ENCODE data around the gene CTTNBP2.

Gene CTTNBP2

DNA sequence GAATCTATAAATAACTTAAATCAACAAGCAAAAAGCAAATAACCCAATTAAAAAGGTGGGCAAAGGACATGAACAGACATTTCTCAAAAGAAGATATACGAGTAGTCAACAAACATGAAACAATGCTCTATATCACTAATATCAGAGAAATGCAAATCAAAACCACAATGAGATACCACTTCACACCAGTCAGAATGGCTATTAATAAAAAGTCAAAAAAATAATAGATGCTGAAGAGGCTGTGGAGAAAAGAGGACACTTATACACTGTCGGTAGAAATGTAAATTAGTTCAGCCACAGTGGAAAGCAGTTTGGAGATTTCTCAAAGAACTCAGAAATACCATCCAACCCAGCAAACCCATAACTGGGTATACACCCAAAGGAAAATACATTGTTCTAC, 70.6 kb downstream of the CTTNBP2 start:
- no peak overlapping the region for H3K27ac Mint-ChIP-seq
- H3K4me1 Mint-ChIP-seq (ENCODE audit: low read depth), result peaks cover 18% of the 10 kb centered on the region
- no peaks in the 10 kb centered on the region for H3K9me3 Mint-ChIP-seq
- intact Hi-C loops (cut with micrococcal nuclease), result loop anchor here (5.0 kb wide), 1 partner anchor 50 kb away; no protein-coding TSS in a partner anchor
- peaks cover 2% of the 10 kb centered on the region for H3K27me3 Mint-ChIP-seq
- H3K36me3 Mint-ChIP-seq (ENCODE audit: low read depth), result peaks cover 47% of the 10 kb centered on the region
- H3K4me3 Mint-ChIP-seq, result no peak overlapping the region

DNA sequence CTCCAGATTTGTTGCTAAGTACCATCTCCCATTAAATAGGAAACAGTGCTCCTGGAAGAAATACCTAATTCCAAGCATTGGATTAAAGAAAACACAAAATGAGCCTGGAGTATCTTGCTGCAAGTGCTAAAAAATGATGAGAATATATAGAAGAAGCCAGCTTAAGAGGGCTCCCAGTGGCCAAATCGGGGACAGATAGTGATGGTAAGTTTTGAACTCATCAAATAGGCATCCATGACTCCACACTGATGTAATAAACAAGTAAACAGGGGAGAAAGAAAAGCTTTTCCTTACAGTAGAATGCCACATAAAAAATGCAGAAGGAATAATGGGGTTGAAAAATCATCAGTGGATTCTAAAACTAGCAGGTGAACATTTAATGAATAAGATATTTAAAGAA, 72.4 kb downstream of the CTTNBP2 start:
- Mint-ChIP-seq H3K36me3 (ENCODE audit: low read depth) (peaks cover 41% of the 10 kb centered on the region), H3K9me3 (no peaks in the 10 kb centered on the region)

GRCh38 chr7:117800406-117800805, 72.8 kb downstream of the CTTNBP2 start:
- Mint-ChIP-seq H3K9me3 (no peaks in the 10 kb centered on the region), H3K27ac (no peak overlapping the region), H3K4me3 (no peak overlapping the region), H3K4me1 (ENCODE audit: low read depth) (peaks cover 26% of the 10 kb centered on the region), H3K36me3 (ENCODE audit: low read depth) (peaks cover 40% of the 10 kb centered on the region), H3K27me3 (peaks cover 4% of the 10 kb centered on the region)
- intact Hi-C loops (cut with micrococcal nuclease), result loop anchor here (5.0 kb wide), 1 partner anchor 48 kb away; no protein-coding TSS in a partner anchor

More for the DNA sequence above, 72.4 kb downstream of the CTTNBP2 start:
- Mint-ChIP-seq H3K27ac (peak overlapping the region; percentile 8), H3K27me3 (peaks cover 4% of the 10 kb centered on the region), H3K4me3 (no peak overlapping the region), H3K4me1 (ENCODE audit: low read depth) (peaks cover 25% of the 10 kb centered on the region)
- intact Hi-C loops (cut with micrococcal nuclease), result loop anchor here (5.0 kb wide), 1 partner anchor 49 kb away; no protein-coding TSS in a partner anchor

- H3K27me3 Mint-ChIP-seq, result peaks cover 2% of the 10 kb centered on the region
- peaks cover 48% of the 10 kb centered on the region for H3K4me1 Mint-ChIP-seq (ENCODE audit: low read depth)
- intact Hi-C loops (cut with micrococcal nuclease), result no loop called here
- peaks cover 30% of the 10 kb centered on the region for H3K36me3 Mint-ChIP-seq (ENCODE audit: low read depth)
- no peak overlapping the region for H3K4me3 Mint-ChIP-seq
- H3K9me3 Mint-ChIP-seq, result no peaks in the 10 kb centered on the region
- H3K27ac Mint-ChIP-seq, result no peak overlapping the region
Observed at GRCh38 chr7:117796889-117797288, 76.4 kb downstream of the CTTNBP2 start.

DNA sequence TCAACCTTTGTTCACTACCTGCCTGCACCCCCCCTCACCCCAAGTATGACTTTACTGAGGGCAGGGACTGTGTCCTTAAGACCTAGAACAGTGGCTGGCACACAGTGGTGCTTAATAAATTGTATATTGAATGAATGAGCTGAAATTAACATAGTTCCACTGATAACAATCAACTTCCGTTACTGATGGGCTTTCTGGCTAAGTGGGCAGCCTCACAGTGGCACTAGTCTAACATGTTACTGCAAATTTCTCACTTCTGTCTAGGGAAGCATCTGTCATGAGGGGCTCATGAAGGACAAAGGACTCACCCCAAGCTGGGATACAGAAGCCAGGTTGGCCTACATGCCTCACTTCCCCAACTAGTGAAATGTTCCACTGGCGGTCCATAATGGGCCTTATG, 79.3 kb downstream of the CTTNBP2 start:
- Mint-ChIP-seq H3K4me3 (no peak overlapping the region), H3K27me3 (peaks cover 2% of the 10 kb centered on the region), H3K4me1 (ENCODE audit: low read depth) (peaks cover 62% of the 10 kb centered on the region), H3K27ac (peak overlapping the region; percentile 93), H3K36me3 (ENCODE audit: low read depth) (peaks cover 55% of the 10 kb centered on the region), H3K9me3 (peaks cover 17% of the 10 kb centered on the region)
- intact Hi-C loops (cut with micrococcal nuclease), result loop anchor here (2.0 to 5.0 kb wide), 3 partner anchors 15 to 78 kb away; partner anchors contain the start of gene CTTNBP2

DNA sequence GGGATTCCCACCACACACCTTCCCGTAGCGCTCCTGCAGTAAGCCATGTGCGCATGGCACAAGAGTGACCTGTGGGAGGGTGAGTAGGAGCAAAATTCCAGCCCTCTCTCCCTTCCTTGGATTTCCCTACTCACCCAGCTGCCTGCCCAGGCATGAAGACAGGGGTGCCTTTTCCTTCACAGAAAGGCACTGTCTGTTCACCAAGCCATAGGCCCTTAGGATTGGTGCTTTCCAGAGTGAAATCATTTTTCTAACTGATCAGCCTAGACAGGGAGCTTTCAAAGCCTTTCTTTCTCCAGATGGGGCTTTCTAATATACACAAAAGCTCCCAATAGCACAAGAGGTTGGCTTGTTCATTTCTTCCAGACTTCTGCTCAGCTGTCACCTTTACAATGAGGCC, 79.7 kb downstream of the CTTNBP2 start:
- Mint-ChIP-seq H3K27me3 (peaks cover 2% of the 10 kb centered on the region), H3K4me1 (ENCODE audit: low read depth) (peaks cover 64% of the 10 kb centered on the region), H3K9me3 (peaks cover 17% of the 10 kb centered on the region), H3K36me3 (ENCODE audit: low read depth) (peaks cover 59% of the 10 kb centered on the region), H3K4me3 (no peak overlapping the region), H3K27ac (peak overlapping the region; percentile 93)
- intact Hi-C loops (cut with micrococcal nuclease), result loop anchor here (5.0 kb wide), 2 partner anchors 66 to 79 kb away; partner anchors contain the start of gene CTTNBP2

DNA sequence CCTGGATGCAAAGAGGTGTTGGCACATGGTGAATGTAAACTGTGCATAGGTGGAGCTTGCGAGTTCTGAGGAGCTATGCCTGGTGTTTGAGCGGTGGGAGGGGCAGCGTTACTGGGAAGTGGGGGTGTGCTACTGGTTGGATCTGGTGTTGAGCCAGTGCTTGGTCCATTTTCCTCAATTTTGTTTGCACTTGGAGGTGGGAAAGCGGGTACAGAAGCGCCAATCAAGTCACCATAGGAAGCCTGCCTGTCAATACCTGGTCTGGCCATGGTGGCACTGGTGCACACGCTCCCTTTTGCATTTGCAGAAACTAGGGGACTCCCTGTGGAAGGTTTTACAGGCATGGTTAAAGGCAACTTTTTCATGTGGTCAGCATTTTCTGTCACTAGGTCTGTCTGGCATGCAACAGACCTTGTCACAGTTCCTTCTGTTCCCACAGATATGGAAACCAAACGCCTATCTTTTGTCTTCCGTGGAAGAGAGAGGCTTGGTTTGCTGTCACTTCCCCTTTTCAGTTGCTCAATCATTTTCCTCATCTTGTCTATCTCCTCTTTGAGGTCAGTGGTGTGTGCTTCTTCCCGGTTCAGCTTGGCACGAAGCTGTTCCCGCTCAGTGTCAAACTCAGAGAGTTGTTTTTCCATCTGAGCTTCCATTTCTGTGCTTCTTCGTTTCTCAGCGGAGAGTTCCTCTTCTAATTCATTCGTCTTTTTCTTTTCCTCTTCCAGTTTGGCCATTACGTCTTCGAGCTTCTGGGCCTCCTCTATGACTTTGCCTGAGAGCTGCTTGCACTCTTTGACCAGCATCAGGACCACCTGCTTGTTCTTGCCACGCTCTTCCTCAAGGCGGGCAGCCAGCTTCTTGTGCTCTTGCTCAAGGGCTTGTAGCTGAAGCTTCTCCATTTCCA, 81.1 kb downstream of the CTTNBP2 start:
- intact Hi-C loops (cut with micrococcal nuclease), result loop anchor here (1.0 to 5.0 kb wide), 3 partner anchors 19 to 80 kb away; partner anchors contain the start of gene CTTNBP2
- H3K4me3 Mint-ChIP-seq, result peak overlapping the region; percentile 67
- H3K9me3 Mint-ChIP-seq, result peaks cover 21% of the 10 kb centered on the region
- H3K27me3 Mint-ChIP-seq, result no peaks in the 10 kb centered on the region
- peak overlapping the region; percentile 93 for H3K27ac Mint-ChIP-seq
- H3K4me1 Mint-ChIP-seq (ENCODE audit: low read depth), result peaks cover 64% of the 10 kb centered on the region
- H3K36me3 Mint-ChIP-seq (ENCODE audit: low read depth), result peaks cover 67% of the 10 kb centered on the region

DNA sequence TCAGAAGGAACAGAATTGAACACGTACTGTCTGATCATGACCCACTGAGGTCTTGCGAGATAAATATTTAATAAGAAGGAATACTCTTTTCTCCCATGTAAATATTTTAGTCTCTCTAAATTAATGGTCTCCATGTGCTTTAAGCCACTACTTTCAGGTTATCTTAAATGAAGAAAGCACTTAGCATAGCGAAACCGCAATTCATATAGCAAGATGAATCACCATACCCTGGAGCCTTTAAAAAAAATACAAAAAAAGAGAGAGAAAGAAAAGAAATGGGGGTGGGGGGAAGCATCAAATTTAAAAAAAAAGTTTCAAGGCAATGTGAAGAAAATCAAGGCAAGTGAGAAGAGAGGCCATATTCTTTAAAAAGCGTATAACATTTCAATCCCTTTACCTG, 82.5 kb downstream of the CTTNBP2 start:
- Mint-ChIP-seq H3K27me3 (no peaks in the 10 kb centered on the region), H3K36me3 (ENCODE audit: low read depth) (peaks cover 69% of the 10 kb centered on the region), H3K27ac (peak overlapping the region; percentile 93), H3K9me3 (peaks cover 26% of the 10 kb centered on the region), H3K4me1 (ENCODE audit: low read depth) (peaks cover 57% of the 10 kb centered on the region), H3K4me3 (peak overlapping the region; percentile 18)
- intact Hi-C loops (cut with micrococcal nuclease), result loop anchor here (5.0 kb wide), 2 partner anchors 63 to 82 kb away; partner anchors contain the start of gene CTTNBP2

DNA sequence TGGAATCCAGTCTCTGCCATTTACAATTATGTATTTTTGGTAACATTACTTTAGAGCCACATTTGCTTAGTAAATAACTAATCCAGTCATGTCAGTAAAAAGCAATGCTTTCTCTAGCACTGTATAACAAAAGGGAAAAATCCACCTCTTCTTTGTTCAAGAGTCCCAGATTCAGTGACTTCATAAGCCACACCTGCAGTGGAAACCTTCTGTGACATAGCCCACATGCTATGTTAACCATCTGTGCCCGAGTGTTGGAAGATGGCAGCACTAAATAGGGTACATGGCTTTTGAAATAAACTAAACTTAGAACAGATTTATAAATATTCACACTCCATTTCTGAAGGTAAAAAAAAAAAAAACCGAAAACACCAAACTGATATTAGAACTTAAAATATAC, 83.0 kb downstream of the CTTNBP2 start:
- H3K9me3 Mint-ChIP-seq, result peaks cover 26% of the 10 kb centered on the region

DNA sequence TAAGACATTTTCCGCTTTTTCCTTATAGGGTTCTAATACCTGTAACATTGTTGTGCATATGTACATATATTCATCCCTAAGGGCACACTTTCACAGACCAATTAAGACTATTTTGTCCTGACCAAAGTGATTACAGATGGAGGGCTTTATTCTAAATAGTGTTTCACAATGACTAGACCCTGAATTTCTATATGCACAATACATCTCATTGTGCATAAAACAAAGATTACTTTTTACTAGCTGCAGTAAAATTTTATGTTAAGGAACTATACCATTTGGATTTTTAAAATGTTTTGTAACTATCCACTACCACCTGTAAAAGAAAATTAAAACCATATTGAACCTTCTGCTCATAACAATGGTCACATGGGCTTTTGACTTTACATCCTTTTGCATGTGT, 87.8 kb downstream of the CTTNBP2 start:
- Mint-ChIP-seq H3K4me1 (ENCODE audit: low read depth) (peaks cover 40% of the 10 kb centered on the region), H3K4me3 (no peak overlapping the region), H3K9me3 (peaks cover 17% of the 10 kb centered on the region), H3K27ac (no peak overlapping the region), H3K27me3 (no peaks in the 10 kb centered on the region), H3K36me3 (ENCODE audit: low read depth) (peaks cover 73% of the 10 kb centered on the region)
- intact Hi-C loops (cut with micrococcal nuclease), result no loop called here

More for the DNA sequence above, 83.0 kb downstream of the CTTNBP2 start:
- intact Hi-C loops (cut with micrococcal nuclease), result loop anchor here (5.0 kb wide), 2 partner anchors 63 to 82 kb away; partner anchors contain the start of gene CTTNBP2
- Mint-ChIP-seq H3K4me3 (no peak overlapping the region), H3K27ac (peak overlapping the region; percentile 93), H3K27me3 (no peaks in the 10 kb centered on the region), H3K36me3 (ENCODE audit: low read depth) (peaks cover 67% of the 10 kb centered on the region), H3K4me1 (ENCODE audit: low read depth) (peaks cover 55% of the 10 kb centered on the region)

- Mint-ChIP-seq H3K9me3 (peaks cover 8% of the 10 kb centered on the region), H3K4me1 (ENCODE audit: low read depth) (peaks cover 32% of the 10 kb centered on the region), H3K4me3 (no peak overlapping the region), H3K36me3 (ENCODE audit: low read depth) (peaks cover 75% of the 10 kb centered on the region), H3K27me3 (no peaks in the 10 kb centered on the region), H3K27ac (peak overlapping the region; percentile 65)
- intact Hi-C loops (cut with micrococcal nuclease), result no loop called here
Observed at GRCh38 chr7:117784315-117784714, 88.9 kb downstream of the CTTNBP2 start.

DNA sequence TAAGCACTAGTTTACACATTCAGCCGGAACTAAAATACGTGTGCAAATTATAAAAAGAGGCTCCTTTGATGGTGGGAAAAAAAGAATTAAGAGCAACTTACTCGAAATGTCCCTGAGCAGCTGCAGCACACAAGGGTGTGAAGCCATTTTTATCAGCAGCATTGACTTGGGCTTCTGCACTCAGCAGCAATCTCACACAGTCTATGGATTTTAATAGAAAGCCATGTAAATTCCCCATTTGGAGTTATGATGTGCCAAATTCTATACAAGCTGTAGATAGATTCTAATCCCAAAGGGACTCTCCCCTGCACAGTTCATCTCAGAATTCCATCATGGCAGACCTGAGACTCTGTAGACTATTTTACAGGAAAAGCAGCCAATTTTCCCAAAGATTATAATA, 90.5 kb downstream of the CTTNBP2 start:
- H3K36me3 Mint-ChIP-seq (ENCODE audit: low read depth), result peaks cover 75% of the 10 kb centered on the region
- peak overlapping the region; percentile 51 for H3K27ac Mint-ChIP-seq
- no peaks in the 10 kb centered on the region for H3K27me3 Mint-ChIP-seq
- no peak overlapping the region for H3K4me3 Mint-ChIP-seq
- H3K9me3 Mint-ChIP-seq, result peaks cover 8% of the 10 kb centered on the region
- peaks cover 25% of the 10 kb centered on the region for H3K4me1 Mint-ChIP-seq (ENCODE audit: low read depth)
- intact Hi-C loops (cut with micrococcal nuclease), result no loop called here

- Mint-ChIP-seq H3K36me3 (ENCODE audit: low read depth) (peaks cover 75% of the 10 kb centered on the region), H3K9me3 (peaks cover under 1% of the 10 kb centered on the region), H3K27me3 (no peaks in the 10 kb centered on the region), H3K4me1 (ENCODE audit: low read depth) (peaks cover 26% of the 10 kb centered on the region), H3K4me3 (no peak overlapping the region), H3K27ac (peak overlapping the region; percentile 76)
- intact Hi-C loops (cut with micrococcal nuclease), result no loop called here
Observed at GRCh38 chr7:117781707-117782106, 91.5 kb downstream of the CTTNBP2 start.

DNA sequence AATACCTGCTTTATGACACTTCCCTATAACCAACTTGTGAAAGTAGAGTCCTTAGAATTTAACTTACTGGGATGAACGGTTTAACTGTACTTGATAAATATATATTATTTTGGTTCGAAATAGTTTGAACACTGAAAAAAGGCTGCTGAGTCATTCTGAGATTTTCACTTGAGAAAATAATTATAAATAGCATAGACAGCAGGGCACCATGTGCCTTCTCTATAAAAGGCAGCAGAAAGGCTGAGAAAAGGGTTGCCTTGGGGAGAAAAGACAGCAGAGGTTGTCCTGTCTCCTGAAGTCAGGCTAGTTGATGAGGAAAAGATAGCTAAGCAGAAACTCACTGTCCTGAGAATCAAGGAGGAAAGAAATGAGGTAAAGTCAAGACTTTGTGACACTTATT, 92.4 kb downstream of the CTTNBP2 start:
- H3K27me3 Mint-ChIP-seq, result no peaks in the 10 kb centered on the region
- H3K4me3 Mint-ChIP-seq, result no peak overlapping the region
- H3K27ac Mint-ChIP-seq, result peak overlapping the region; percentile 76
- H3K36me3 Mint-ChIP-seq (ENCODE audit: low read depth), result peaks cover 77% of the 10 kb centered on the region
- peaks cover 35% of the 10 kb centered on the region for H3K4me1 Mint-ChIP-seq (ENCODE audit: low read depth)
- intact Hi-C loops (cut with micrococcal nuclease), result no loop called here
- H3K9me3 Mint-ChIP-seq, result no peaks in the 10 kb centered on the region
